ENCODE results near the gene HAND2. TPM values are rescaled to one million over a fixed set of nuclear protein-coding genes. Genes with fewer than 3 reads are reported as not detected.

HAND2 gene
- total RNA-seq, 1 experiment from 2014 or later: 0.31 TPM

GRCh38 chr4:173536808-173537429, 6.9 kb upstream of the HAND2 start:
- POLR2A ChIA-PET: no interaction called here
- no peaks in the 10 kb centered on the region for H3K36me3 ChIP-seq (ENCODE audit: control insufficient read depth, insufficient read depth, low read length)
- intact Hi-C loops (cut with micrococcal nuclease; ENCODE audit: unreplicated experiment): no loop called here
- ATAC-seq (no peak), DNase-seq (ENCODE audit: low read depth, low spot score) (no peak)
- CTCF ChIA-PET: no interaction called here
- peak; percentile 43 for TF ChIP-seq CTCF (IDR thresholded peaks at IDR 0.05)
- no peak for TF ChIP-seq REST (IDR thresholded peaks at IDR 0.05; ENCODE audit: insufficient read depth in 1 of 2, low read depth in 2 of 2, low read length in 1 of 2)
- peaks cover 23% of the 10 kb centered on the region for H3K27me3 ChIP-seq (ENCODE audit: control insufficient read depth, insufficient read depth, low read length)
- H3K4me3 ChIP-seq (ENCODE audit: low read depth in 2 of 2, low read length in 2 of 2): no peak overlapping the region
- H3K27ac ChIP-seq (ENCODE audit: low read length): no peak overlapping the region
- no TSS peak for BruUV-seq (replicated peaks)
- no peaks in the 10 kb centered on the region for H3K9me3 ChIP-seq (ENCODE audit: control insufficient read depth, insufficient read depth, low read depth, low read length)
- H3K4me1 ChIP-seq (ENCODE audit: control insufficient read depth, insufficient read depth, low read length): no peaks in the 10 kb centered on the region
- in situ Hi-C loops (cut with HindIII; ENCODE audit: low pct_unique_long_range_greater_than_20kb, low sequenced_read_pairs): no loop called here

- in situ Hi-C loops (cut with HindIII; ENCODE audit: low pct_unique_long_range_greater_than_20kb, low sequenced_read_pairs) (no loop called here), intact Hi-C loops (cut with micrococcal nuclease; ENCODE audit: unreplicated experiment) (no loop called here)
- Histone ChIP-seq H3K27ac (ENCODE audit: low read length) (no peak overlapping the region), H3K36me3 (ENCODE audit: control insufficient read depth, insufficient read depth, low read length) (no peaks in the 10 kb centered on the region), H3K4me3 (ENCODE audit: low read depth in 2 of 2, low read length in 2 of 2) (no peak overlapping the region), H3K9me3 (ENCODE audit: control insufficient read depth, insufficient read depth, low read depth, low read length) (no peaks in the 10 kb centered on the region), H3K4me1 (ENCODE audit: control insufficient read depth, insufficient read depth, low read length) (no peaks in the 10 kb centered on the region), H3K27me3 (ENCODE audit: control insufficient read depth, insufficient read depth, low read length) (peaks cover 16% of the 10 kb centered on the region)
- ATAC-seq (no peak), DNase-seq (ENCODE audit: low read depth, low spot score) (no peak)
- ChIA-PET CTCF (no interaction called here), POLR2A (no interaction called here)
- no peak for TF ChIP-seq TCF7L2 (IDR thresholded peaks at IDR 0.05; ENCODE audit: low read depth, low read length)
- no TSS peak for BruUV-seq (replicated peaks)
Measured at GRCh38 chr4:173535957-173536356, 5.9 kb upstream of the HAND2 start.

GRCh38 chr4:173535165-173535902, 5.3 kb upstream of the HAND2 start:
- ATAC-seq (no peak), DNase-seq (ENCODE audit: low read depth, low spot score) (no peak)
- no peaks in the 10 kb centered on the region for H3K9me3 ChIP-seq (ENCODE audit: control insufficient read depth, insufficient read depth, low read depth, low read length)
- BruUV-seq (replicated peaks): no TSS peak
- TF ChIP-seq REST (IDR thresholded peaks at IDR 0.05; ENCODE audit: insufficient read depth in 1 of 2, low read depth in 2 of 2, low read length in 1 of 2) (no peak), SIN3A (IDR thresholded peaks at IDR 0.05; ENCODE audit: borderline replicate concordance, insufficient read depth, low read depth, low read length) (no peak), TCF7L2 (IDR thresholded peaks at IDR 0.05; ENCODE audit: low read depth, low read length) (no peak), CTCF (IDR thresholded peaks at IDR 0.05) (no peak), POLR2AphosphoS5 (IDR thresholded peaks at IDR 0.05; ENCODE audit: low read depth, low read length) (no peak)
- no peaks in the 10 kb centered on the region for H3K36me3 ChIP-seq (ENCODE audit: control insufficient read depth, insufficient read depth, low read length)
- in situ Hi-C loops (cut with HindIII; ENCODE audit: low pct_unique_long_range_greater_than_20kb, low sequenced_read_pairs) (no loop called here), intact Hi-C loops (cut with micrococcal nuclease; ENCODE audit: unreplicated experiment) (no loop called here)
- ChIA-PET POLR2A (interaction anchor here (0.6 kb wide), 1 partner anchor 689 kb away, joined by 5 read pairs; no protein-coding TSS in a partner anchor), CTCF (no interaction called here)
- H3K4me3 ChIP-seq (ENCODE audit: low read depth in 2 of 2, low read length in 2 of 2): no peak overlapping the region; a peak in 1 of 4 replicates
- H3K27ac ChIP-seq (ENCODE audit: low read length): no peak overlapping the region
- H3K4me1 ChIP-seq (ENCODE audit: control insufficient read depth, insufficient read depth, low read length): no peaks in the 10 kb centered on the region
- H3K27me3 ChIP-seq (ENCODE audit: control insufficient read depth, insufficient read depth, low read length): peaks cover 17% of the 10 kb centered on the region
